NCI-H2196 treated with DMSO at 0.1 percent for 48 hours (cell line): Measurements from ENCODE around the gene PGR.
"Not testable (repeated sequence)": the region's sequence is repeated elsewhere in the genome, so short reads cannot be mapped to it uniquely, and the experiment has no call there.

ENCODE experiments used
- DNase-seq: peaks from one replicate; lab custom pipeline; 2025; ENCODE audit not compliant: unreplicated experiment; lab: John Stamatoyannopoulos, UW

The PGR gene

DNA sequence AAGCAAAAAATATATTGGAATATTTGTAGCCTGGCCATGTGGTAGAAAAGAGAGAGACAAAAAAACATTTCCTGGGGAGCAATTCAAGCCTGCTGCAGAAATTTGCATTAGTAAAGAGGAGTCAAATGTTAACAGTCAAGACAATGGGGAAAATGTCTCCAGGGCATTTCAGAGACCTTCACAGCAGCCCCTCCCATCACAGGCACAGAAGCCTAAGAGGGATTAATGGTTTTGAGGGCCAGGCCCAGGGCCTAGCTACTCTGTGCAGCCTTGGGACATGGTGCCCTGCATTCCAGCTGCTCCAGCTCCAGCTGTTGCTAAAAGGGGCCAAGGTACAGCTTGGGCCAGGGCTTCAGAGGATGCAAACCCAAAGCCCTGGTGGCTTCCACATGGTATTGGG, 46.8 kb downstream of the PGR start:
- no peak for DNase-seq

DNA sequence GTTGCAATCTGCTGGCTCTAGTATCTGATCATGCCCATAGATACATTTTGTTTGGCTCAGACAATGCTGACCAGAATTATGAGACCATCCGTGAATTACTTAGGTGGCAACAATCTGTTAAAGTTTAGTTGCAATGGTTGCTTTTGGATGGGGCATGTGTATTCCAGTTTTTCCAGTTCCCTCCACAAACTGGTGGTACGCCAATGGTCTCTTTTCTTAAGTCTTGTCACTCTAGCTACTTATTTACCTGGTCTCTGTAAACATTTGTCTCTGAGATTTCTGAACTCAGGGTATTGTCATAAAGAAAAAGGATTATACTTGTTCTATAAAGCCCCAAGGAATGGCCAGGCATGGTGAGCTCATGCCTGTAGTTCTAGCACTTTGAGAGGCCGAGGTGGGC, 65.9 kb downstream of the PGR start:
- DNase-seq = no peak

DNA sequence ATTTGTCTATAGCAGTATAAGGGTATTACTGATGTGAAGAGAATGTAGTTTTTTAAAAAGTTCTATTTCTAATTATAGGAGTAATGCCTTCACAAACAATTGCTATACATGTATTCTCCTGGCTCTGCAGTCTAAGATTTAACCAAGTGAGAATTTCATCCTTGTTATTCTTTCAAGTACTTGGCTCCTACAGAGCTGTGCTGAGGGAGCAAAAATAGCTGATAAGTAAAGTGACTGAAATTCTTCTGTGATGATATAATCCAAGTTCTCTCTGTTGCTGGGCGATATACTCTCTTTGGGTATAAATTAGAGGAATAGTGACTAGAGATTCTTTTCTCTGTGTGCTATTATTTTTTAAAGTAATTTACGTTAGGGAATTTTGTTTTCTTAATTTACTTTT, 68.0 kb downstream of the PGR start:
- DNase-seq = no peak

- no peak for DNase-seq
These were observed 70.3 kb downstream of the PGR start for GRCh38 chr11:101059331-101059730.

- DNase-seq = no peak
These were observed 76.1 kb downstream of the PGR start for GRCh38 chr11:101053492-101053891.

DNA sequence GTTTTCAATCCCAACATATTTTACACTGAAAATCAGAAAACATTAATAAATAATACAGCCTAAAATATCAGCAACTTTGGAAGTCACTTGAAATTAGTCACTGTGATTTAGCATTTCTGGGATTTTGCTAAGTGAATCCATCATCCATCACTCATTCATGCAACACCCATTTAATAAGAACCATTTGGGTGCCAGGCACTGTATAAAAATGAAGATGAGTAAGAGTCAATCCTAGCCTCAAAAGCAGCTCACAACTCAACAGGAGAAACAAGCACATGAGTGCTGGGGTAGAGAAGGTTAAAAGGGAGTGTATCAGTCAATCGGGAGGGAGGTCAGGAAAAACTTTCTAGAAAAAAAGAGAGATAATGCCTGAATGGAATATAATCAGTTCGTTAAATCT, 77.9 kb downstream of the PGR start:
- DNase-seq = no peak

DNA sequence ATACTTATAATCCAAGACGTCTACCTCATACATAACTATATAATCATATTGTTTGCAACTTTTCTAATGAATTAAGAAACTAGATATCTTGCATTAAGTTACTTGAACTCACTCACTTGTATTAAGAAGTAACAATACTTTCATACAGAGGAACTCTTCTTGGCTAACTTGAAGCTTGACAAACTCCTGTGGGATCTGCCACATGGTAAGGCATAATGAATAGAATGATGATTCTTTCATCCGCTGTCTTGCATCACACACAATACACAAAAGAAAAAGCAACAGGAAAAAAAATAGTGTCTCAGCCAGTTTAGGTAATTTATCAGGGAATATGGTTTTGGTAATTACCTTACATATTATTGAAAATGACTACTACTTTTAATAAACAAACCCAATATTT, 79.8 kb downstream of the PGR start:
- no peak for DNase-seq

GRCh38 chr11:101049123-101049522, 80.5 kb downstream of the PGR start:
- no peak for DNase-seq

- DNase-seq = no peak
These were observed 81.1 kb downstream of the PGR start for GRCh38 chr11:101048479-101048878.

- DNase-seq = no peak
These were observed 82.7 kb downstream of the PGR start for GRCh38 chr11:101046947-101047346.

DNA sequence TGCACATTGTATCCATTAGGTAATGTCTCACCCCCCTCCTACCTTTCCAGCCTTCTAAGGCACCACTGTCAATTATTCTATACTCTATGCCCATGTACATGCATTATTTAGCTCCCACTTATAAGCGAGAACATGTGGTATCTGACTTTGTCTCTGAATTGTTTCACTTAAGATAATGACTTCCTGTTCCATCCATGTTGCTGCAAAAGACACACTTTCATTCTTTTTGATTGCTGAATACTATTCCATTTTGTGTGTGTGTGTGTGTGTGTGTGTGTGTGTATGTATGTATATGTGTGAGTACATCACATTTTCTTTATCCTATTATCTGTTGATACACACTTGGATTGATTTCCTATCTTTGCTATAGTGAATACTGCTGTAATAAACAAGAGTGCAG, 84.2 kb downstream of the PGR start:
- no peak for DNase-seq

DNA sequence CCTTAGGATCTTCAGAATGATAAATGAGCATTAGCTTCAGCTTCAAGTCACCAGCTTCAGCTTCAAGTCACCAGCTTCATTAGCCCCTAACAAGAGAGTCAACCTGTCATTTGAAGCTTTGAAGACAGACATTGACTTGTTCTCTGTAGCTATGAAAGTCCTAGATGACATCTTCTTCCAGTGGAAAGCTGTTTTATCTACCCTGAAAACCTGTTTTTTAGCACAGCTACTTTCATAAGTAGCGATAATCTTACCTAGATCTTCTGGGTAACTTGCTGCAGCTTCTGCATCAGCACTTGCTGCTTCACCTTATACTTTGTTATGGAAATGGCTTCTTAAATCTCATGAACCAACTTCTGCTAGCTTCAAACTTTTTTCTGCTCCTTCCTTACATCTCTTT, 85.7 kb downstream of the PGR start:
- no peak for DNase-seq

DNA sequence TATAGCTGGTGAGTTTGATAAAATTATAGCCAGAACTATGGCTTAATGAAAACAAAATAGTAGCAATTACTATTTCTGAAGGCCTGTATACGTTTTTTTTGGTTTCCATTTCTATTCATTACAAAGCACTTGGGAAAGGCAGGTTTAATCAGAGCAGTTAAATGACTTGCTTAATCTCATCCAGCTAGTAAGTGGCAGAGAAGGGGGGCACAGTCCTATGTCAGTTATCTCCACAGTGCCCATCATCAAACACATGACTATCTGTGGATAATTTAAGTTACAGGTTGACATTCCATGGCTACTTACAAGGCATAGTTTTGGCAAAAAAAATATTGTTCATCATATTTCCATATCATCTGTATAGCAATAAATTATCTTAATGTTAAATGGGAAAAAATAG, 93.7 kb downstream of the PGR start:
- no peak for DNase-seq

DNA sequence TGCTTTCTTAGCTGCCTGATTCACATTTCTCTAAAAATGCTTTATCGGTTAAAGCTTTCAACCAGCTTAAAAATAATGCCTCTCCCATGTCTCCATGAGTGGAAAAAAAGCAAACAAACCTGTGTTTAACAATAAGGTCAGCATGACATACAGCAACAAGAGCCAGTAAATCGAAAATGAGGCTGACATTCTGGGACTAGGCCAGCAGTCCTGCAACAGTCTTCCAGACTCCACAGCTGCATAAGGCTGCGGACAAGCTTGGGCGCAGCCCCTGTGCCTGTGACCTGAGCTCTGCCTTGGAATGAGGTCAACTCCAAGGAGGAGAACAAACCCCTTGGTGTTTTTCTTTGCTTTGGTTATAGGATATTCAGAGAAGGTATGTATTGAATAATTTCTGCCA, 95.5 kb downstream of the PGR start:
- DNase-seq = no peak

- DNase-seq = no peak
These were observed 96.6 kb downstream of the PGR start for GRCh38 chr11:101032991-101033390.

GRCh38 chr11:101031713-101032112, 97.9 kb downstream of the PGR start:
- DNase-seq = no peak

DNA sequence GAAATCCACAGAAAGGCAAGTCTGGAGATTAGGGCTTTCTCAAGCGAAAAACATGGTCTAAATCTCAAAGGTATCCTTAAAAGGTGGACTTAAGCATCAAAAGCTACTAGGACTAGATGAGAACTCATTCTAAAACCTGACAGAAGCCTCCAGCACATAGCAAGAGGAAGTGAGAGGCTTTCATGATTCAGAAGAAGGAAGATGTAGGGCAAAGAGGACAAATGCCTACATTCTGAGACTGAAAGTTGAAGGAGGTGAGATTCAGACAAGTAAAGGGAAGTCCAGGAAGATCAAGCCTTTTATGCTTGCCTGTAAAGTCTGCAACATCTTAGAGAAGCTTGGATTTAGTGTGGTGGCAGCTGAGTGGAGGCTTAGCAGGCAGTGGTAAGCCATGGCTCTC, 98.9 kb downstream of the PGR start:
- DNase-seq = no peak

- no peak for DNase-seq
These were observed 99.6 kb downstream of the PGR start for GRCh38 chr11:101030015-101030414.

DNA sequence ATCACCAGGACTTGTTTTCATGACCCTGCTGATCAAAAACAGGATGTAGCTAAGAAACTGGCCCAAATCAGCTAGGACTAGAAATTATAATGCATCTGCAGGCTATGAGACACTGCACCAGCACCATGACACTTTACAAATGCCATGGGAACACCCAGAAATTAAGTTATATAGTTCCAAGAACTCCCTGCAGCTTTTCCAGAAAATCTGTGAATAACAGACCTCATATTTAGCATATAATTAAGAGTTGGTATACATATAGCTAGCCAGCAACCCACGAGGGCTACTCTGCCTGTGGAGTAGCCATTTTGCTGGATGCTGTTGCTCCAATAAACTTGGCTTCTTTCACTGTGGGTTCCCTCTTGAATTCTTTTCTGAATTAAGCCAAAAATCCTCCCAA, 101.0 kb downstream of the PGR start:
- no peak for DNase-seq

- DNase-seq = no peak
These were observed 107.4 kb downstream of the PGR start for GRCh38 chr11:101022256-101022655.

DNA sequence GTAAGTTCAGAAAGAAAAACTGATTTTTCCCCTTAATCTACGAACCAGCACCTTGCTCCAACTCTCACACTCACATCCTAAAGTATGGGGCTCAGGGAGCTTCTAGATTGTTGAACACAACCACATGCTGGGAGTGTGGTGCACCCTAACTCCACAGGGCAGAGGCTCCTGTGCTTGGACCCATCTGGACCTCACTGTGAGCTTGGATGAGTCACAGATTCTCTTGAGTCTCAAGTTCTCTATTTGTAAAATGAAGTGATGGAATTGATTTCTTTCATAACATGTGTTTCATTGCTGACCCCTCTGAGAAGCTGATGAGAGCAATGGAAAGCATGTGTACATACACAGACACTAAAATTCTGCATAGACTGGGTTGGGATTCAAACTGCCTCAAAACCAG, 109.7 kb downstream of the PGR start:
- no peak for DNase-seq

GRCh38 chr11:101014600-101015285, 114.9 kb downstream of the PGR start:
- no peak for DNase-seq

DNA sequence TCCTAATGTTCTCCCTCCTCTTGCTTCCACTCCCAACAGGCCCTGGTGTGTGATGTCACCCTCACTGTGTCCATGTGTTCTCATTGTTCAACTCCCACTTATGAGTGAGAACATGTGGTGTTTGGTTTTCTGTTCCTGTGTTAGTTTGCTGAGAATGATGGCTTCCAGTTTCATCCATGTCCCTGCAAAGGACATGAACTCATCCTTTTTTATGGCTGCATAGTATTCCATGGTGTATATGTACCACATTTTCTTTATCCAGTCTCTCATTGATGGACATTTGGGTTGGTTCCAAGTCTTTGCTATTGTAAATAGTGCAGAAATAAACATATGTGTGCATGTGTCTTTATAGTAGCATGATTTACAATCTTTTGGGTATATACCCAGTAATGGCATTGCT, 115.9 kb downstream of the PGR start:
- DNase-seq = not testable (repeated sequence)

DNA sequence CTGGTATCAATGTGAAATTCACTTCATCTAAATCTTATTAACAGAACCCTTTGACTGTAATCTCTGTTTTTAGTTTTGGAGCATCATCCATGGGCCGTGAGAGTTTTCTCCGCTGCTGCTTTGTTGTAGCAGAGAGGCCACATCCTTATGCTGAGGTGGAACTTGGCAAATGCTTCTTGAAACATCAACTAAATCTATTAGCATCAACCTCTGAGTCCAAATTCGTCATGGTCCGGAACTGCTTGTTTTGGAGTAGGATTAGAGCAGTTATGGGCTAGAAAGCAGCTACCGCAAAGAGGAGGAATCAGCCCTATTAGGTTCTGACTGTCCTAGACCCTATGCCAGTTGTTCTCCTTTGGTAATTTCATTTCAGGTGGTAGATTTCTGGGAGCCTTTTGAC, 117.7 kb downstream of the PGR start:
- DNase-seq = no peak
